Stimulated activated naive CD8-positive, alpha-beta T cell treated with anti-CD3 and anti-CD28 coated beads, Interleukin-15, amount 100 ng/mL, for 72 hours (primary cell): ENCODE measurements around the gene DAO.
"Not testable (repeated sequence)": the region's sequence is repeated elsewhere in the genome, so short reads cannot be mapped to it uniquely, and the experiment has no call there.

Source experiments
- ATAC-seq: fragments of 150-1000 bp; cut with Tn5 transposase; 2 replicates; pipeline ENCODE4 v1.10.0; 2021; ENCODE audit warnings: mild to moderate bottlenecking, moderate library complexity
- DNase-seq, 2 donors: peaks; one replicate each; pipeline ENCODE4 v3.0.0; 2021 to 2022
- H3K27ac Mint-ChIP-seq, 2 donors: one replicate each; pipeline ENCODE4 v1.8.0; 2022; ENCODE audit warnings: mild to moderate bottlenecking in 2 of 2, mixed read lengths in 2 of 2, moderate library complexity in 2 of 2
- H3K27me3 Mint-ChIP-seq: one replicate; pipeline ENCODE4 v1.8.0; 2022; ENCODE audit warnings: mixed read lengths
- H3K4me1 Mint-ChIP-seq: one replicate; pipeline ENCODE4 v1.8.0; 2022; ENCODE audit warnings: mild to moderate bottlenecking, mixed read lengths
- H3K4me3 Mint-ChIP-seq, 2 donors: one replicate each; pipeline ENCODE4 v1.8.0; 2022; ENCODE audit warnings: mild to moderate bottlenecking in 2 of 2, mixed read lengths in 2 of 2, moderate library complexity in 1 of 2
- H3K9me3 Mint-ChIP-seq, 2 donors: one replicate each; pipeline ENCODE4 v1.8.0; 2022; ENCODE audit warnings: mixed read lengths in 2 of 2

Gene DAO

GRCh38 chr12:108841825-108842224 is 38.1 kb upstream of the DAO start:
- peaks cover 50% of the 10 kb centered on the region for H3K4me1 Mint-ChIP-seq
- ATAC-seq, H3K27me3 Mint-ChIP-seq, DNase-seq, H3K9me3 Mint-ChIP-seq, H3K4me3 Mint-ChIP-seq: not testable (repeated sequence)
- peak overlapping the region in 1 of 2 donors; percentile 37 for H3K27ac Mint-ChIP-seq

GRCh38 chr12:108842361-108842760 is 37.5 kb upstream of the DAO start:
- Mint-ChIP-seq H3K4me1 (peaks cover 45% of the 10 kb centered on the region), H3K9me3 (no peaks in the 10 kb centered on the region), H3K4me3 (no peak overlapping the region), H3K27ac (no peak overlapping the region), H3K27me3 (no peaks in the 10 kb centered on the region)
- ATAC-seq (no peak), DNase-seq (no peak)

GRCh38 chr12:108843187-108843586 is 36.7 kb upstream of the DAO start:
- H3K27me3 Mint-ChIP-seq = no peaks in the 10 kb centered on the region
- H3K4me1 Mint-ChIP-seq = peaks cover 37% of the 10 kb centered on the region
- ATAC-seq = no peak
- H3K27ac Mint-ChIP-seq = no peak overlapping the region
- no peak overlapping the region for H3K4me3 Mint-ChIP-seq
- H3K9me3 Mint-ChIP-seq = no peaks in the 10 kb centered on the region
- DNase-seq = no peak

- ATAC-seq = no peak
- H3K27ac Mint-ChIP-seq = no peak overlapping the region
- no peaks in the 10 kb centered on the region for H3K9me3 Mint-ChIP-seq
- DNase-seq = no peak
- no peaks in the 10 kb centered on the region for H3K27me3 Mint-ChIP-seq
- no peak overlapping the region for H3K4me3 Mint-ChIP-seq
- H3K4me1 Mint-ChIP-seq = peaks cover 13% of the 10 kb centered on the region
These were observed 34.2 kb upstream of the DAO start for GRCh38 chr12:108845696-108846095.

- ATAC-seq = no peak
- Mint-ChIP-seq H3K27ac (no peak overlapping the region), H3K4me1 (peaks cover 9% of the 10 kb centered on the region), H3K4me3 (no peak overlapping the region), H3K27me3 (no peaks in the 10 kb centered on the region), H3K9me3 (no peaks in the 10 kb centered on the region)
- no peak for DNase-seq
These were observed 33.6 kb upstream of the DAO start for GRCh38 chr12:108846290-108846701.

- H3K4me1 Mint-ChIP-seq = peaks cover 10% of the 10 kb centered on the region
- H3K27ac Mint-ChIP-seq = no peak overlapping the region
- no peaks in the 10 kb centered on the region for H3K9me3 Mint-ChIP-seq
- no peak overlapping the region for H3K4me3 Mint-ChIP-seq
- no peak for ATAC-seq
- no peak for DNase-seq
- H3K27me3 Mint-ChIP-seq = no peaks in the 10 kb centered on the region
These were observed 32.2 kb upstream of the DAO start for GRCh38 chr12:108847705-108848104.

- H3K27ac Mint-ChIP-seq = no peak overlapping the region
- no peaks in the 10 kb centered on the region for H3K27me3 Mint-ChIP-seq
- H3K4me3 Mint-ChIP-seq = no peak overlapping the region
- H3K9me3 Mint-ChIP-seq = no peaks in the 10 kb centered on the region
- ATAC-seq = no peak
- no peak for DNase-seq
- H3K4me1 Mint-ChIP-seq = peaks cover 27% of the 10 kb centered on the region
These were observed 30.2 kb upstream of the DAO start for GRCh38 chr12:108849660-108850059.

GRCh38 chr12:108850854-108851573 is 28.9 kb upstream of the DAO start:
- no peak overlapping the region for H3K27ac Mint-ChIP-seq
- no peak for ATAC-seq
- no peak overlapping the region for H3K4me3 Mint-ChIP-seq

GRCh38 chr12:108852674-108853309 is 27.1 kb upstream of the DAO start:
- Mint-ChIP-seq H3K4me1 (peaks cover 38% of the 10 kb centered on the region), H3K9me3 (peaks cover 5 to 6% of the 10 kb centered on the region in 2 donors), H3K4me3 (no peak overlapping the region), H3K27ac (no peak overlapping the region), H3K27me3 (no peaks in the 10 kb centered on the region)
- DNase-seq = no peak
- ATAC-seq = no peak

More at GRCh38 chr12:108850854-108851573, 28.9 kb upstream of the DAO start:
- no peaks in the 10 kb centered on the region for H3K27me3 Mint-ChIP-seq
- DNase-seq = no peak
- H3K9me3 Mint-ChIP-seq = peaks cover 5 to 6% of the 10 kb centered on the region in 2 donors
- peaks cover 34% of the 10 kb centered on the region for H3K4me1 Mint-ChIP-seq

GRCh38 chr12:108853426-108853825 is 26.5 kb upstream of the DAO start:
- Mint-ChIP-seq H3K9me3 (peaks cover 5 to 6% of the 10 kb centered on the region in 2 donors), H3K27me3 (no peaks in the 10 kb centered on the region), H3K4me1 (peaks cover 43% of the 10 kb centered on the region), H3K4me3 (no peak overlapping the region), H3K27ac (peak overlapping the region in 1 of 2 donors; percentile 68)
- DNase-seq (no peak), ATAC-seq (no peak)

GRCh38 chr12:108853981-108854446 is 25.9 kb upstream of the DAO start:
- Mint-ChIP-seq H3K27ac (no peak overlapping the region), H3K4me1 (peaks cover 49% of the 10 kb centered on the region), H3K9me3 (peaks cover 5 to 6% of the 10 kb centered on the region in 2 donors), H3K4me3 (no peak overlapping the region), H3K27me3 (no peaks in the 10 kb centered on the region)
- ATAC-seq = no peak
- no peak for DNase-seq

GRCh38 chr12:108854451-108855283 is 25.2 kb upstream of the DAO start:
- peaks cover 55% of the 10 kb centered on the region for H3K4me1 Mint-ChIP-seq
- ATAC-seq (no peak), DNase-seq (no peak)

GRCh38 chr12:108855284-108856169 is 24.4 kb upstream of the DAO start:
- no peak for DNase-seq
- Mint-ChIP-seq H3K27ac (no peak overlapping the region), H3K27me3 (no peaks in the 10 kb centered on the region), H3K4me3 (peak overlapping the region; percentile 83), H3K4me1 (peaks cover 55% of the 10 kb centered on the region), H3K9me3 (peaks cover 5 to 6% of the 10 kb centered on the region in 2 donors)
- no peak for ATAC-seq

More at GRCh38 chr12:108854451-108855283, 25.2 kb upstream of the DAO start:
- H3K9me3 Mint-ChIP-seq = peaks cover 5 to 6% of the 10 kb centered on the region in 2 donors
- no peak overlapping the region for H3K27ac Mint-ChIP-seq
- peak overlapping the region in 1 of 2 donors; percentile 9 for H3K4me3 Mint-ChIP-seq
- H3K27me3 Mint-ChIP-seq = no peaks in the 10 kb centered on the region

- no peak for DNase-seq
- Mint-ChIP-seq H3K27ac (peak overlapping the region; percentile 24 to 93), H3K4me3 (peak overlapping the region; percentile 83), H3K4me1 (peaks cover 55% of the 10 kb centered on the region), H3K9me3 (peaks cover 5 to 6% of the 10 kb centered on the region in 2 donors), H3K27me3 (no peaks in the 10 kb centered on the region)
- no peak for ATAC-seq
These were observed 23.8 kb upstream of the DAO start for GRCh38 chr12:108856170-108856427.
